Measurements from ENCODE around the gene CDK8. TPM values are rescaled to one million over a fixed set of nuclear protein-coding genes. Genes with fewer than 3 reads are reported as not detected.
A peak's percentile ranks its signal among the peaks of the same experiment; 100 is the strongest.

The CDK8 gene
- total RNA-seq, 1 donor: 17.7 TPM

GRCh38 chr13:26216042-26216441 lies 37.9 kb upstream of the CDK8 start:
- Histone ChIP-seq H4K20me1 (ENCODE audit: insufficient read depth, low read length) (peaks cover 7% of the 10 kb centered on the region), H3K4me2 (ENCODE audit: insufficient read depth, low read length) (no peak overlapping the region), H3K4me1 (ENCODE audit: insufficient read depth, low read length) (peaks cover 17% of the 10 kb centered on the region), H3K36me3 (ENCODE audit: insufficient read depth, low read length) (peaks cover 64% of the 10 kb centered on the region), H3K79me2 (ENCODE audit: insufficient read depth, low read length) (peaks cover 20% of the 10 kb centered on the region), H2AFZ (ENCODE audit: low read length) (no peak overlapping the region), H3K4me3 (ENCODE audit: insufficient read depth, low read length) (no peak overlapping the region), H3K27me3 (ENCODE audit: insufficient read depth, low read length) (no peaks in the 10 kb centered on the region), H3K27ac (ENCODE audit: low read depth, low read length) (no peak overlapping the region), H3K9me3 (ENCODE audit: low read depth, low read length) (no peaks in the 10 kb centered on the region)
- DNase-seq (ENCODE audit: insufficient read length, low spot score, missing footprints): no peak
- TF ChIP-seq, protein P1, sequence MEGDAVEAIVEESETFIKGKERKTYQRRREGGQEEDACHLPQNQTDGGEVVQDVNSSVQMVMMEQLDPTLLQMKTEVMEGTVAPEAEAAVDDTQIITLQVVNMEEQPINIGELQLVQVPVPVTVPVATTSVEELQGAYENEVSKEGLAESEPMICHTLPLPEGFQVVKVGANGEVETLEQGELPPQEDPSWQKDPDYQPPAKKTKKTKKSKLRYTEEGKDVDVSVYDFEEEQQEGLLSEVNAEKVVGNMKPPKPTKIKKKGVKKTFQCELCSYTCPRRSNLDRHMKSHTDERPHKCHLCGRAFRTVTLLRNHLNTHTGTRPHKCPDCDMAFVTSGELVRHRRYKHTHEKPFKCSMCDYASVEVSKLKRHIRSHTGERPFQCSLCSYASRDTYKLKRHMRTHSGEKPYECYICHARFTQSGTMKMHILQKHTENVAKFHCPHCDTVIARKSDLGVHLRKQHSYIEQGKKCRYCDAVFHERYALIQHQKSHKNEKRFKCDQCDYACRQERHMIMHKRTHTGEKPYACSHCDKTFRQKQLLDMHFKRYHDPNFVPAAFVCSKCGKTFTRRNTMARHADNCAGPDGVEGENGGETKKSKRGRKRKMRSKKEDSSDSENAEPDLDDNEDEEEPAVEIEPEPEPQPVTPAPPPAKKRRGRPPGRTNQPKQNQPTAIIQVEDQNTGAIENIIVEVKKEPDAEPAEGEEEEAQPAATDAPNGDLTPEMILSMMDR (IDR thresholded peaks at IDR 0.05; ENCODE audit: extremely low read depth, low read depth, low read length): no peak

DNA sequence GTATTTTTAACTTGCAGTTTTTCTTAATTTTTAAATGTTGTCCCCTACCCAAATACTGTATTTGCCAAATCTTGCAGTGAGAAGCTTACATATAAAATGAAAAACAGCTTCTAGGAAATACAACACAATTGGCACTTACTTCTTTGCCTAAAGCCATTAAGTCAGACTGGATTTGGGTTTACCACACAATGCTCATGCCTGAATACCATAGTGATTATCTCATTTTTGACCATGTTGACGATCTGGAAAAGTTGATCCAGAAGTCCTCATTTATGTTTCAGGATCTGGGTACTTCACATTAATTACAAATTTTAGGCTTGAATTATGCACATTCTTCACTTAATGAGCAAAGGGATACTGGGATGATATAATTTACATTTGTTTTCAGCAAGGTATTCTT lies 34.2 kb upstream of the CDK8 start:
- Histone ChIP-seq H3K9me3 (ENCODE audit: low read depth, low read length) (no peaks in the 10 kb centered on the region), H3K27me3 (ENCODE audit: insufficient read depth, low read length) (no peaks in the 10 kb centered on the region), H2AFZ (ENCODE audit: low read length) (no peak overlapping the region), H3K36me3 (ENCODE audit: insufficient read depth, low read length) (peaks cover 45% of the 10 kb centered on the region), H4K20me1 (ENCODE audit: insufficient read depth, low read length) (peaks cover 7% of the 10 kb centered on the region), H3K4me1 (ENCODE audit: insufficient read depth, low read length) (peaks cover 23% of the 10 kb centered on the region), H3K79me2 (ENCODE audit: insufficient read depth, low read length) (peaks cover 25% of the 10 kb centered on the region), H3K4me2 (ENCODE audit: insufficient read depth, low read length) (peak overlapping the region; percentile 85), H3K4me3 (ENCODE audit: insufficient read depth, low read length) (no peak overlapping the region), H3K27ac (ENCODE audit: low read depth, low read length) (peak overlapping the region; percentile 14)
- TF ChIP-seq, protein P1 (IDR thresholded peaks at IDR 0.05; ENCODE audit: extremely low read depth, low read depth, low read length): no peak
- no peak for DNase-seq (ENCODE audit: insufficient read length, low spot score, missing footprints)

DNA sequence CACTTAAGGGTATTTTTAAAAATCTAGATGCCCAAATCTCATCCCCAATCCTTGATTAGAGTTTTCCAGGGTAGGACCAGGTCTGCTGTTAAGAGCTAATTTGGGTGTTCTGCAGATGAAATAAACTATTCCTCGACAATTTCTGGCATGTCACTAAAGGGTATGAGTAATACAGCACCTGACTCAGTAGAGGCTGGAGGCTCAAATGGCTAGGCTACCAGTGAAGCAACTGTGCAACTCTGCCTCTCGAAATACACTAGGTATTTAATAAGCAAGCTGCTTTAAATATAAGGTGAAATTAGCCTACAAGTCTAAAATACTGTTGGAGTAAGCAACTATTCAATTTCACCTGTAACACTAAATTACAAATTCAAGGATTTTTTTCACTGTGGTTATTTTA lies 33.4 kb upstream of the CDK8 start:
- Histone ChIP-seq H3K4me3 (ENCODE audit: insufficient read depth, low read length) (peak overlapping the region; percentile 88), H3K4me2 (ENCODE audit: insufficient read depth, low read length) (peak overlapping the region; percentile 85), H2AFZ (ENCODE audit: low read length) (no peak overlapping the region), H3K9me3 (ENCODE audit: low read depth, low read length) (no peaks in the 10 kb centered on the region), H4K20me1 (ENCODE audit: insufficient read depth, low read length) (peaks cover 7% of the 10 kb centered on the region), H3K27ac (ENCODE audit: low read depth, low read length) (peak overlapping the region; percentile 89), H3K4me1 (ENCODE audit: insufficient read depth, low read length) (peaks cover 23% of the 10 kb centered on the region), H3K79me2 (ENCODE audit: insufficient read depth, low read length) (peaks cover 25% of the 10 kb centered on the region), H3K36me3 (ENCODE audit: insufficient read depth, low read length) (peaks cover 37% of the 10 kb centered on the region), H3K27me3 (ENCODE audit: insufficient read depth, low read length) (peaks cover under 1% of the 10 kb centered on the region)
- TF ChIP-seq, protein P1 (IDR thresholded peaks at IDR 0.05; ENCODE audit: extremely low read depth, low read depth, low read length): no peak
- DNase-seq (ENCODE audit: insufficient read length, low spot score, missing footprints): no peak

GRCh38 chr13:26221399-26221720 lies 32.6 kb upstream of the CDK8 start:
- Histone ChIP-seq H3K36me3 (ENCODE audit: insufficient read depth, low read length) (peaks cover 32% of the 10 kb centered on the region), H3K4me2 (ENCODE audit: insufficient read depth, low read length) (peak overlapping the region; percentile 85), H3K9me3 (ENCODE audit: low read depth, low read length) (no peaks in the 10 kb centered on the region), H4K20me1 (ENCODE audit: insufficient read depth, low read length) (peaks cover 7% of the 10 kb centered on the region), H3K27me3 (ENCODE audit: insufficient read depth, low read length) (peaks cover 2% of the 10 kb centered on the region), H3K4me3 (ENCODE audit: insufficient read depth, low read length) (peak overlapping the region; percentile 88), H3K79me2 (ENCODE audit: insufficient read depth, low read length) (peaks cover 25% of the 10 kb centered on the region), H2AFZ (ENCODE audit: low read length) (peak overlapping the region; percentile 96), H3K4me1 (ENCODE audit: insufficient read depth, low read length) (peaks cover 23% of the 10 kb centered on the region), H3K27ac (ENCODE audit: low read depth, low read length) (peak overlapping the region; percentile 89)
- TF ChIP-seq, protein P1 (IDR thresholded peaks at IDR 0.05; ENCODE audit: extremely low read depth, low read depth, low read length): no peak
- DNase-seq (ENCODE audit: insufficient read length, low spot score, missing footprints): no peak

Data from osteoblast (primary cell).